ENCODE measurements around the gene APIP.

The APIP gene

GRCh38 chr11:34916015-34916842 lies at the start of gene APIP, which contains the start of gene PDHX:
TSS of gene APIP (minus strand) at chr11:34916379. CDS start at chr11:34916284, 95 bp downstream.
TSS of gene PDHX (plus strand) at chr11:34916618. CDS start at chr11:34916656, 38 bp downstream.
- peak; percentile 98 for DNase-seq

GRCh38 chr11:34964610-34965331 lies 48.6 kb upstream of the APIP start:
- DNase-seq, result no peak

GRCh38 chr11:34963351-34963750 lies 47.2 kb upstream of the APIP start:
- no peak for DNase-seq

GRCh38 chr11:34962034-34962433 lies 45.9 kb upstream of the APIP start:
- no peak for DNase-seq

GRCh38 chr11:34960277-34960676 lies 44.1 kb upstream of the APIP start:
- no peak for DNase-seq

GRCh38 chr11:34959770-34960169 lies 43.6 kb upstream of the APIP start:
- no peak for DNase-seq

GRCh38 chr11:34957606-34958005 lies 41.4 kb upstream of the APIP start:
- no peak for DNase-seq

- DNase-seq, result no peak
Measured at GRCh38 chr11:34957206-34957605, 41.0 kb upstream of the APIP start.

- no peak for DNase-seq
Measured at GRCh38 chr11:34953955-34954354, 37.8 kb upstream of the APIP start.

GRCh38 chr11:34948696-34949095 lies 32.5 kb upstream of the APIP start:
- no peak for DNase-seq

GRCh38 chr11:34944692-34945091 lies 28.5 kb upstream of the APIP start:
- DNase-seq, result no peak

- no peak for DNase-seq
Measured at GRCh38 chr11:34941688-34942087, 25.5 kb upstream of the APIP start.

- DNase-seq, result no peak
Measured at GRCh38 chr11:34940026-34940677, 24.0 kb upstream of the APIP start.

- DNase-seq, result no peak
Measured at GRCh38 chr11:34938611-34939010, 22.4 kb upstream of the APIP start.

GRCh38 chr11:34936945-34937629 lies 20.9 kb upstream of the APIP start:
- no peak for DNase-seq

- DNase-seq, result no peak
Measured at GRCh38 chr11:34929794-34930763, 13.9 kb upstream of the APIP start.

- DNase-seq, result no peak
Measured at GRCh38 chr11:34928960-34929680, 12.9 kb upstream of the APIP start.

- DNase-seq, result no peak
Measured at GRCh38 chr11:34928268-34928959, 12.2 kb upstream of the APIP start.

GRCh38 chr11:34926831-34927132 lies 10.6 kb upstream of the APIP start:
- no peak for DNase-seq

- DNase-seq, result peak; percentile 23
Measured at GRCh38 chr11:34926101-34926830, 10.1 kb upstream of the APIP start.

All from CD4-positive, alpha-beta T cell treated with Interleukin-6 for 4 hours (primary cell).